Measurements from ENCODE around the gene CCNQ.

Gene CCNQ

DNA sequence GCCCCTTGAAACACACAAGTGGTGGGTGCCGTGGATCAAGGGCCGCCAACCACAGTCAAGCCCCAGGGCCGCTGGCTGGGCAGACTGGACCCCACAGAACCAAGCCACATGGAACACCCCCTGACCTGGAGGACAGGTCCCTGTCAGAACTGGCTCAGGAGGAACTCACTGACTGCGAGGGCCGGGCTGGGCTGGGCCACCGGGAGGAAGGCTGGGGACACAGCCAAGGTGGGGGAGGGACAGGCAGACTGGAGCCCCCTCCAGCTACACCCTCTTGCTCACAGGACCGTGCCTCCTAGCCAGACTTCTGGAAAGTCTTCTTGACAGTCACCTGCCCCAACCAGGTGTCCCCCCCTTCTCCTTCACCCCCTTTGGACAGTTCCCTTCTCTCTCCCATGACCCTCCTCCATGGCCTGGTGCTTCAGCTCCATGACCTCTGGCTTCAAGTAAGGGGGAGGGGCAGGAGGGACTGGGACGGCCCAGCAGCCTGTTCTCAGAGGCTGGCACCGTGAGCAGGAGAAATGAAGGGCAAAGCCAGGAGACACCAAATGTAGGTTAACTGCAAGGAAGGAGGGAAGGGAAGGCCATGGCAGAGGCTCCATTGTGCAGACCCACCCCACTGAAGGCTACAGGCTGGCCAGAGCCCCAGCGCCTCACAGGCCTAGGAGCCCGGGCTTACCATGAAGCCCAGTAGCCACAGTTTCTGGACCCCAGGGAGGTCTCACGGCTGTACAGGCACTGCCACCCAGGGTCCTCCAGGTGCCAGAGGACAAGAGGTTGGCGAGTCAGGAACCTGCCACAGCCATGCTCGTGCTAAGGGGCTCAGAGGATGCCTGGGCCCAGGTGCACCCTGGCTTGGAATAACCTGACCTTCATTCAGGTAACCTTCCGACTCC lies 25.5 kb upstream of the CCNQ start:
- no peak for DNase-seq (ENCODE audit: low spot score)
- no peak for TF ChIP-seq CTCF (IDR thresholded peaks at IDR 0.05; ENCODE audit: extremely low read depth, missing control alignments)

DNA sequence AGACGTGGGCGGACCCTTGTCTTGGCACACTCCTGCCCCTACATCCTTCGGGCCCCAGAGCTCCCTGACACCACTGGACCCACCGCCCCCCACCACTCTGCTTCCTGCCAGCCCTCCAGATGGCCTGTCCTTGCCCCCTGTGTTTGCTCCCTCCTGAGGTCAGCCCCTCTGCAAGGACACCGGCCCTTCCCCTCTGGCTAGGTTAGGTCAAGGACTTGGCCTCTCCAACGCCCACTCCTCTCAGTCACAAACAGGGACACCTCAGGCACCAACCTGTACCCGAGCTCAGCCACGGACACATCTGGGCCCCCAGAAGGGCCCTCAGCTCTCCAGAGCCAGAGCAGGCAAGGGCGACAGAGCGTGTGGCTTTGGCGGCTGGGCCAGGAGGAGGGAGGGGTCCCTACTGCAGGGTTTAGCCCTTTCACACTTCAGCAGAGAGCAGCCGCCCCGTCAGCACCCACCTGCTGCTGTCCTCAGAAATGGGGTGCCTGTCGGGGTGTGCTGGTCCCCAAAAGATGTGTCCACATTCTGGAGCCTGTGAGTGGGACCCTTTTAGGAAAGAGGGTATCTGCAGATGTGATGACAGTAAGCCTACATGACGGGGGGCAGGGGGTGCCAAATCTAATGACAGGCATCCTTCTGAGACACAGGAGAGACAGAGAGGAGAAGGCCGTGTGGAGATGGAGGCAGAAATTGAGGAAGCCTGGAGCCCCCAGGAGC lies 24.5 kb upstream of the CCNQ start:
- no peak for TF ChIP-seq CTCF (IDR thresholded peaks at IDR 0.05; ENCODE audit: extremely low read depth, missing control alignments)
- no peak for DNase-seq (ENCODE audit: low spot score)

- TF ChIP-seq CTCF (IDR thresholded peaks at IDR 0.05; ENCODE audit: extremely low read depth, missing control alignments) = no peak
- no peak for DNase-seq (ENCODE audit: low spot score)
Measured at GRCh38 chrX:153622661-153623309, 23.8 kb upstream of the CCNQ start.

- no peak for DNase-seq (ENCODE audit: low spot score)
- TF ChIP-seq CTCF (IDR thresholded peaks at IDR 0.05; ENCODE audit: extremely low read depth, missing control alignments) = no peak
Measured at GRCh38 chrX:153621949-153622598, 23.1 kb upstream of the CCNQ start.

GRCh38 chrX:153620576-153620975 lies 21.6 kb upstream of the CCNQ start:
- DNase-seq (ENCODE audit: low spot score) = no peak
- TF ChIP-seq CTCF (IDR thresholded peaks at IDR 0.05; ENCODE audit: extremely low read depth, missing control alignments) = no peak

GRCh38 chrX:153614818-153615217 lies 15.9 kb upstream of the CCNQ start:
- TF ChIP-seq CTCF (IDR thresholded peaks at IDR 0.05; ENCODE audit: extremely low read depth, missing control alignments) = no peak
- DNase-seq (ENCODE audit: low spot score) = no peak

Measured in GM20000 (cell line).